HUDEP-2 (cell line): Measurements from ENCODE around the gene TMEM86A.

Experiments
- DNase-seq, 76 experiments: peaks; one replicate each; lab custom pipeline; 2025; ENCODE audit not compliant: unreplicated experiment in 76 of 76; lab: John Stamatoyannopoulos, UW

TMEM86A gene

GRCh38 chr11:18722293-18722637 is 23.7 kb downstream of the TMEM86A start:
- DNase-seq, result no peak

GRCh38 chr11:18723991-18724390 is 25.4 kb downstream of the TMEM86A start:
- DNase-seq, result no peak

GRCh38 chr11:18726040-18726439 is 27.5 kb downstream of the TMEM86A start, which contains the start of gene IGSF22:
IGSF22 (minus strand) TSS chr11:18726188; CDS start chr11:18724236, 1,952 bp downstream.
- DNase-seq, result no peak

- DNase-seq, result peak in 9 of 76 experiments; percentile 2 to 24 (median 10)
Measured at GRCh38 chr11:18727479-18728236, 29.1 kb downstream of the TMEM86A start.

GRCh38 chr11:18728658-18729057 is 30.1 kb downstream of the TMEM86A start:
- DNase-seq, result no peak

- no peak for DNase-seq
Measured at GRCh38 chr11:18729426-18729825, 30.8 kb downstream of the TMEM86A start.

GRCh38 chr11:18730020-18730419 is 31.4 kb downstream of the TMEM86A start:
- no peak for DNase-seq

GRCh38 chr11:18731441-18731840 is 32.9 kb downstream of the TMEM86A start:
- DNase-seq, result no peak

GRCh38 chr11:18731949-18732821 is 33.6 kb downstream of the TMEM86A start:
- DNase-seq, result peak in 23 of 76 experiments; percentile 3 to 57 (median 13)

GRCh38 chr11:18733202-18733601 is 34.6 kb downstream of the TMEM86A start:
- no peak for DNase-seq

GRCh38 chr11:18736590-18737148 is 38.1 kb downstream of the TMEM86A start:
- no peak for DNase-seq

GRCh38 chr11:18737642-18738041 is 39.1 kb downstream of the TMEM86A start:
- no peak for DNase-seq

GRCh38 chr11:18739685-18740084 is 41.1 kb downstream of the TMEM86A start:
- peak in 1 of 76 experiments; percentile 10 for DNase-seq

- DNase-seq, result no peak
Measured at GRCh38 chr11:18741783-18742182, 43.2 kb downstream of the TMEM86A start.

GRCh38 chr11:18743365-18743764 is 44.8 kb downstream of the TMEM86A start:
- no peak for DNase-seq

GRCh38 chr11:18743900-18744514 is 45.4 kb downstream of the TMEM86A start:
- DNase-seq, result no peak

- DNase-seq, result no peak
Measured at GRCh38 chr11:18745251-18745650, 46.7 kb downstream of the TMEM86A start.

- DNase-seq, result peak in 19 of 76 experiments; percentile 7 to 100 (median 98)
Measured at GRCh38 chr11:18748766-18749365, 50.3 kb downstream of the TMEM86A start.

GRCh38 chr11:18749681-18750319 is 51.2 kb downstream of the TMEM86A start:
- DNase-seq, result no peak

GRCh38 chr11:18750944-18751343 is 52.4 kb downstream of the TMEM86A start:
- no peak for DNase-seq
